Endometrial microvascular endothelial cells (primary cell): ENCODE data around the gene NFKBIZ. TPM values are rescaled to one million over a fixed set of nuclear protein-coding genes. Genes with fewer than 3 reads are reported as not detected.
"Not testable (repeated sequence)": the region's sequence is repeated elsewhere in the genome, so short reads cannot be mapped to it uniquely, and the experiment has no call there.

ENCODE experiments used
- in situ Hi-C: cut with HindIII; loops from 2 replicates; pipeline ENCODE4 v1.10.0; 2017; ENCODE audit warnings: low sequenced_read_pairs, low pct_unique_long_range_greater_than_20kb; ENCODE audit errors: inconsistent ontology term
- total RNA-seq: library from RNA; depleted of rRNA; stranded (reverse); fragments of >200 nt; gene quantifications from one replicate; pipeline ENCODE4 v1.2.3, GENCODE V29; 2015; ENCODE audit errors: inconsistent ontology term

Gene NFKBIZ
- total RNA-seq, 1 donor from 2014 or later: 9.8 TPM

- in situ Hi-C loops: no loop called here
These were observed 12.6 kb downstream of the NFKBIZ start for GRCh38 chr3:101861789-101862415.

GRCh38 chr3:101862416-101863165 is 13.3 kb downstream of the NFKBIZ start:
- in situ Hi-C loops: no loop called here

- in situ Hi-C loops: not testable (repeated sequence)
These were observed 15.6 kb downstream of the NFKBIZ start for GRCh38 chr3:101864926-101865325.

- in situ Hi-C loops: no loop called here
These were observed 16.6 kb downstream of the NFKBIZ start for GRCh38 chr3:101865751-101866509.

GRCh38 chr3:101867511-101867910 is 18.2 kb downstream of the NFKBIZ start:
- in situ Hi-C loops: no loop called here

- in situ Hi-C loops: no loop called here
These were observed 18.7 kb downstream of the NFKBIZ start for GRCh38 chr3:101867996-101868395.

GRCh38 chr3:101868534-101869464 is 19.5 kb downstream of the NFKBIZ start:
- in situ Hi-C loops: no loop called here

GRCh38 chr3:101870138-101870537 is 20.8 kb downstream of the NFKBIZ start:
- in situ Hi-C loops: no loop called here

GRCh38 chr3:101873619-101874018 is 24.3 kb downstream of the NFKBIZ start:
- in situ Hi-C loops: no loop called here

- in situ Hi-C loops: no loop called here
These were observed 26.8 kb downstream of the NFKBIZ start for GRCh38 chr3:101876142-101876541.

- in situ Hi-C loops: no loop called here
These were observed 29.3 kb downstream of the NFKBIZ start for GRCh38 chr3:101878589-101878988.

GRCh38 chr3:101879102-101879501 is 29.8 kb downstream of the NFKBIZ start:
- in situ Hi-C loops: no loop called here

GRCh38 chr3:101879623-101880284 is 30.4 kb downstream of the NFKBIZ start:
- in situ Hi-C loops: no loop called here

GRCh38 chr3:101884776-101885175 is 35.5 kb downstream of the NFKBIZ start:
- in situ Hi-C loops: no loop called here

GRCh38 chr3:101885584-101885983 is 36.3 kb downstream of the NFKBIZ start:
- in situ Hi-C loops: not testable (repeated sequence)

- in situ Hi-C loops: no loop called here
These were observed 37.3 kb downstream of the NFKBIZ start for GRCh38 chr3:101886626-101887025.

- in situ Hi-C loops: no loop called here
These were observed 39.3 kb downstream of the NFKBIZ start for GRCh38 chr3:101888653-101889052.

GRCh38 chr3:101890716-101891115 is 41.4 kb downstream of the NFKBIZ start:
- in situ Hi-C loops: no loop called here
